B cell (primary cell): ENCODE results near the gene TBC1D10A. TPM values are rescaled to one million over a fixed set of nuclear protein-coding genes. Genes with fewer than 3 reads are reported as not detected.

Experiments
- ATAC-seq: fragments of 200-7000 bp; cut with Tn5 transposase; one replicate; pipeline ENCODE4 v1.10.0; 2021; ENCODE audit warnings: low read depth, mild to moderate bottlenecking, moderate number of reproducible peaks, moderate library complexity
- CTCF ChIA-PET: fragments of 350-600 bp; sonication (Branson Sonifier 250); formaldehyde crosslinking; loops from one replicate; lab custom pipeline; 2021; ENCODE audit warnings: antibody characterized with exemption, inconsistent platforms; lab: Charles Lee
- POLR2A ChIA-PET: fragments of 350-600 bp; sonication (Branson Sonifier 250); formaldehyde crosslinking; loops from one replicate; lab custom pipeline; 2021; ENCODE audit warnings: antibody characterized with exemption; lab: Charles Lee
- DNase-seq: peaks from one replicate; pipeline ENCODE4 v3.0.0; 2013
- H2AFZ ChIP-seq: 2 replicates; pipeline ENCODE4 v1.6.1; 2012; ENCODE audit warnings: mild to moderate bottlenecking, low read depth, low read length; ENCODE audit not compliant: insufficient read depth, poor library complexity, severe bottlenecking
- H3K27ac ChIP-seq, 2 donors: 1 replicate in 1 of 2; 2 replicates in 1 of 2; pipeline ENCODE4 v1.5.1; 2012 to 2013; ENCODE audit warnings: low read length in 2 of 2, mild to moderate bottlenecking in 2 of 2, moderate library complexity in 1 of 2
- H3K27me3 ChIP-seq, 4 experiments: fragments of 200-600 bp in 1 of 4; sonication (generic) in 1 of 4; replicated peaks in 1 of 4; 1 replicate in 2 of 4; 2 replicates in 2 of 4; pipeline versions ENCODE4 v1.6.1 to v1.7.0; 2013 to 2016; ENCODE audit warnings: low read length in 3 of 4, mild to moderate bottlenecking in 2 of 4, mixed read lengths in 1 of 4, moderate library complexity in 1 of 4; ENCODE audit not compliant: insufficient read depth in 4 of 4, control insufficient read depth in 3 of 4; ENCODE audit errors: control extremely low read depth in 1 of 4
- H3K36me3 ChIP-seq, 2 experiments: replicated peaks in 1 of 2; 1 replicate in 1 of 2; 2 replicates in 1 of 2; pipeline versions ENCODE4 v1.6.1 to v1.7.1; 2013; ENCODE audit warnings: low read length in 1 of 2; ENCODE audit not compliant: insufficient read depth in 2 of 2, control insufficient read depth in 1 of 2; ENCODE audit errors: control extremely low read depth in 1 of 2, extremely low read depth in 1 of 2
- H3K4me1 ChIP-seq, 2 donors: fragments of 200-600 bp in 1 of 2; sonication (generic) in 1 of 2; 1 replicate in 1 of 2; 2 replicates in 1 of 2; pipeline versions ENCODE4 v1.5.1 to v1.6.1; 2013 to 2017; ENCODE audit warnings: low read length in 2 of 2; ENCODE audit not compliant: control insufficient read depth in 2 of 2, insufficient read depth in 2 of 2
- H3K4me2 ChIP-seq: replicated peaks from 2 replicates; pipeline ENCODE3; 2012; ENCODE audit warnings: mild to moderate bottlenecking, low read depth, low read length; ENCODE audit not compliant: poor library complexity, severe bottlenecking
- H3K4me3 ChIP-seq, 5 experiments: fragments of 200-600 bp in 1 of 5; sonication (generic) in 1 of 5; 1 replicate in 3 of 5; 2 replicates in 2 of 5; pipeline versions ENCODE4 v1.5.1 to v1.7.0; 2011 to 2016; ENCODE audit warnings: low read length in 4 of 5, mild to moderate bottlenecking in 4 of 5, low read depth in 2 of 5, control low read depth in 1 of 5, moderate library complexity in 1 of 5; ENCODE audit not compliant: insufficient read depth in 1 of 5; ENCODE audit errors: control extremely low read depth in 1 of 5, extremely low read depth in 1 of 5
- H3K79me2 ChIP-seq: fragments of 200-600 bp; sonication (generic); one replicate; pipeline ENCODE4 v1.6.0; 2016; ENCODE audit warnings: low read length; ENCODE audit not compliant: control insufficient read depth, insufficient read depth
- H3K9ac ChIP-seq: fragments of 200-600 bp; sonication (generic); 2 replicates; pipeline ENCODE4 v1.6.1; 2017; ENCODE audit warnings: mild to moderate bottlenecking, low read length, moderate library complexity
- H3K9me3 ChIP-seq, 3 donors: one replicate each; pipeline versions ENCODE4 v1.6.1 to v1.7.1; 2013; ENCODE audit warnings: low read length in 2 of 3; ENCODE audit not compliant: control insufficient read depth in 2 of 3, insufficient read depth in 1 of 3; ENCODE audit errors: control extremely low read depth in 1 of 3
- H4K20me1 ChIP-seq: 2 replicates; pipeline ENCODE4 v1.6.0; 2012; ENCODE audit warnings: mild to moderate bottlenecking, low read length; ENCODE audit not compliant: insufficient read depth, control insufficient read depth, poor library complexity, severe bottlenecking
- H3K27ac Mint-ChIP-seq: one replicate; pipeline ENCODE4 v1.8.0; 2021; ENCODE audit warnings: mixed read lengths
- H3K27me3 Mint-ChIP-seq: one replicate; pipeline ENCODE4 v1.8.0; 2021; ENCODE audit warnings: mixed read lengths
- H3K4me1 Mint-ChIP-seq: one replicate; pipeline ENCODE4 v1.8.0; 2021; ENCODE audit warnings: mixed read lengths
- H3K4me3 Mint-ChIP-seq: one replicate; pipeline ENCODE4 v1.8.0; 2021; ENCODE audit warnings: mixed read lengths
- H3K9me3 Mint-ChIP-seq: one replicate; pipeline ENCODE4 v1.8.0; 2022; ENCODE audit warnings: mixed read lengths; ENCODE audit not compliant: insufficient read depth
- EZH2 ChIP-seq: IDR thresholded peaks from 2 replicates; pipeline ENCODE4 v1.6.1; 2012; ENCODE audit warnings: borderline replicate concordance, low read depth, mild to moderate bottlenecking, moderate library complexity, low read length; ENCODE audit not compliant: insufficient read depth, poor library complexity, severe bottlenecking
- WGBS: methylation state at CpG from one replicate; pipeline ENCODE4 v1.1.5; 2013; ENCODE audit warnings: missing lambda C conversion rate; ENCODE audit not compliant: insufficient coverage; 5-methylcytosine and 5-hydroxymethylcytosine counted together
- intact Hi-C: fragments of 100-400 bp; cut with micrococcal nuclease; formaldehyde crosslinking; loops from one replicate; pipeline ENCODE4 v1.10.0; 2022
- polyA plus RNA-seq: library from polyadenylated mRNA; depleted of rRNA; stranded (reverse); fragments of >200 nt; gene quantifications from 2 replicates; pipeline ENCODE4 v1.2.3, GENCODE V29; 2012
- total RNA-seq, 2 donors: library from RNA; stranded (reverse); fragments of 120-200 nt in 1 of 2; gene quantifications; 1 replicate in 1 of 2; 2 replicates in 1 of 2; pipeline versions ENCODE4 v1.2.3 to v1.2.4, GENCODE V29; 2013 to 2022
- TF ChIP-seq, protein P1 (sequence below): fragments of 200-600 bp; IDR thresholded peaks from one replicate; pipeline ENCODE4 v1.8.0; 2022; ENCODE audit warnings: antibody characterized with exemption, mild to moderate bottlenecking

Gene TBC1D10A
- total and polyA plus RNA-seq, 2 donors (not counting 1 experiment from before 2014, with no cell fraction given): 45.2 to 58.4 TPM

DNA sequence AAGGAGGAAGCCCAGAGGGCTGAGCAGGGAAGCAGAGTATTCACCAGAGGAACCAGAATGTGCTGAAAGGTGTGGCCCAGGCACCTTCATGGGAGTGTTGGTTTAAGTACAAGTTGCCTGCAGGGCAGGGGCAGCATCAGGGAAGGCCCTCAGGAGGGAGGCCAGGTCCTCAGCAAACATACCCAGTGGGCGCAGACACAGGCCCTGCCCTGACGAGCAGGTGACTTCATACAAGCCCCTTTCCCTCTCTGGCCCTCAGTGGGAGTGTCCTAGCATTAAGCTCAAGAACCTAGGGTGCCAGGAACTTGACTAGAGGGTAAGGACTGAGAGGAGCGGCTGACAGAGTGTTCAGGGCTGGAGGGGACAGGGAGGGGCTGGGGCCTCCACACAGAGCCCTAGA, 29.9 kb downstream of the TBC1D10A start:
- peaks cover 17 to 22% of the 10 kb centered on the region in 2 donors for H3K4me1 ChIP-seq
- no peak overlapping the region for H3K9ac ChIP-seq
- no peak overlapping the region for H3K4me3 Mint-ChIP-seq
- no peak overlapping the region for H2AFZ ChIP-seq
- H3K4me3 ChIP-seq: no peak overlapping the region
- H3K79me2 ChIP-seq: peaks cover 82% of the 10 kb centered on the region
- ATAC-seq (no peak), DNase-seq (no peak)
- POLR2A ChIA-PET: no interaction called here
- H3K27ac Mint-ChIP-seq: no peak overlapping the region
- peaks cover 4 to 87% of the 10 kb centered on the region in 2 experiments for H3K36me3 ChIP-seq
- no peak overlapping the region for H3K4me2 ChIP-seq
- H3K4me1 Mint-ChIP-seq: peaks cover 29% of the 10 kb centered on the region
- H3K27me3 ChIP-seq: no peaks in the 10 kb centered on the region
- no peak for TF ChIP-seq EZH2
- TF ChIP-seq, protein P1, sequence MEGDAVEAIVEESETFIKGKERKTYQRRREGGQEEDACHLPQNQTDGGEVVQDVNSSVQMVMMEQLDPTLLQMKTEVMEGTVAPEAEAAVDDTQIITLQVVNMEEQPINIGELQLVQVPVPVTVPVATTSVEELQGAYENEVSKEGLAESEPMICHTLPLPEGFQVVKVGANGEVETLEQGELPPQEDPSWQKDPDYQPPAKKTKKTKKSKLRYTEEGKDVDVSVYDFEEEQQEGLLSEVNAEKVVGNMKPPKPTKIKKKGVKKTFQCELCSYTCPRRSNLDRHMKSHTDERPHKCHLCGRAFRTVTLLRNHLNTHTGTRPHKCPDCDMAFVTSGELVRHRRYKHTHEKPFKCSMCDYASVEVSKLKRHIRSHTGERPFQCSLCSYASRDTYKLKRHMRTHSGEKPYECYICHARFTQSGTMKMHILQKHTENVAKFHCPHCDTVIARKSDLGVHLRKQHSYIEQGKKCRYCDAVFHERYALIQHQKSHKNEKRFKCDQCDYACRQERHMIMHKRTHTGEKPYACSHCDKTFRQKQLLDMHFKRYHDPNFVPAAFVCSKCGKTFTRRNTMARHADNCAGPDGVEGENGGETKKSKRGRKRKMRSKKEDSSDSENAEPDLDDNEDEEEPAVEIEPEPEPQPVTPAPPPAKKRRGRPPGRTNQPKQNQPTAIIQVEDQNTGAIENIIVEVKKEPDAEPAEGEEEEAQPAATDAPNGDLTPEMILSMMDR: no peak
- no peaks in the 10 kb centered on the region for H3K9me3 Mint-ChIP-seq
- H4K20me1 ChIP-seq: peaks cover 20% of the 10 kb centered on the region
- intact Hi-C loops: no loop called here
- H3K27me3 Mint-ChIP-seq: no peaks in the 10 kb centered on the region
- WGBS: 86% methylated on average over 1 of the region's 3 CpGs
- no peaks in the 10 kb centered on the region for H3K9me3 ChIP-seq
- no peak overlapping the region for H3K27ac ChIP-seq
- CTCF ChIA-PET: interaction anchor here (1.0 to 13.2 kb wide), 3 partner anchors 9 to 33 kb away, joined by 4 to 229 read pairs (median 7); no protein-coding TSS in a partner anchor

DNA sequence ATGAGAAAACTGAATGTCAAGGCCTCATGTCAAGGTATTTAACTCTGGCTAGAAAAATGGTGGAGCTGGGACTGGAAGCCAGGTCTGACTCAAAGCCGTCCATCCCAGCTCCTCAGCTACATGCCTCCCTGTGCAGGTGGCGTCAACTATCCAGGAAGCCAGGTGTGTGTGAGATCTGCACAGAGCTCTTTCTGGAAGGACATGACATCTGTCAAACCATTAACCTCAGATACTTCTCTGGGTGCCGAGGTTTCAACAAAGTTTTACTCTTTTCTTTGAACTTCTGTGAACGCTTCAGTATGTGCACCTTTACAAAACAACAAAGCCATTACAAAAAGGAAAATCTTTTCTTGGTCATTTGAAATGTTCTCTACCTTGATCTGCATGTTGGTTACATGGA, 30.4 kb downstream of the TBC1D10A start:
- POLR2A ChIA-PET: interaction anchor here (0.8 kb wide), 1 partner anchor 9 kb away, joined by 3 read pairs; no protein-coding TSS in a partner anchor
- peaks cover 20% of the 10 kb centered on the region for H4K20me1 ChIP-seq
- peaks cover 77% of the 10 kb centered on the region for H3K79me2 ChIP-seq
- no peaks in the 10 kb centered on the region for H3K9me3 ChIP-seq
- Mint-ChIP-seq H3K4me3 (no peak overlapping the region), H3K27me3 (no peaks in the 10 kb centered on the region), H3K4me1 (peaks cover 27% of the 10 kb centered on the region), H3K27ac (no peak overlapping the region), H3K9me3 (no peaks in the 10 kb centered on the region)
- peaks cover 12 to 22% of the 10 kb centered on the region in 2 donors for H3K4me1 ChIP-seq
- ATAC-seq (no peak), DNase-seq (no peak)
- 100% methylated on average over 1 of the region's 4 CpGs for whole genome bisulfite sequencing
- H3K4me2 ChIP-seq: no peak overlapping the region
- no peaks in the 10 kb centered on the region for H3K27me3 ChIP-seq
- no peak overlapping the region for H2AFZ ChIP-seq
- H3K9ac ChIP-seq: no peak overlapping the region
- peaks cover 4 to 90% of the 10 kb centered on the region in 2 experiments for H3K36me3 ChIP-seq
- CTCF ChIA-PET: interaction anchor here (0.5 to 13.2 kb wide), 5 partner anchors 8 to 98 kb away, joined by 3 to 229 read pairs (median 5); partner anchors contain the start of genes CCDC157 and SF3A1
- no peak overlapping the region for H3K4me3 ChIP-seq
- intact Hi-C loops: no loop called here
- TF ChIP-seq EZH2: no peak
- TF ChIP-seq, protein P1: no peak
- no peak overlapping the region for H3K27ac ChIP-seq
